OCI-LY3 (cell line): ENCODE data around the gene EPS15.

ENCODE experiments used
- H2AFZ ChIP-seq: fragments of 200-600, 300-600 bp; shearing (Covaris generic); 2 replicates; pipeline ENCODE4 v1.6.0; 2014; ENCODE audit warnings: antibody characterized with exemption, low read depth, low read length
- H3K27ac ChIP-seq: fragments of 200-600, 300-600 bp; sonication (generic); 2 replicates; pipeline ENCODE4 v1.5.1; 2014; ENCODE audit warnings: mild to moderate bottlenecking, low read length, moderate library complexity, mixed read lengths
- H3K27me3 ChIP-seq: fragments of 200-600, 300-600 bp; sonication (generic); 2 replicates; pipeline ENCODE4 v1.6.1; 2014; ENCODE audit warnings: low read depth, low read length, mixed read lengths
- H3K36me3 ChIP-seq: fragments of 200-600, 300-600 bp; sonication (generic); replicated peaks from 2 replicates; pipeline ENCODE3; 2014; ENCODE audit warnings: low read depth, low read length, mixed read lengths
- H3K4me1 ChIP-seq: fragments of 300-600, 200-600 bp; sonication (generic); 2 replicates; pipeline ENCODE4 v1.6.1; 2014; ENCODE audit warnings: low read length, mixed read lengths
- H3K4me2 ChIP-seq: fragments of 200-600, 300-600 bp; sonication (generic); 2 replicates; pipeline ENCODE4 v1.6.1; 2014; ENCODE audit warnings: low read length, mixed read lengths
- H3K4me3 ChIP-seq: fragments of 300-600, 200-600 bp; sonication (generic); 2 replicates; pipeline ENCODE4 v1.5.1; 2014; ENCODE audit warnings: antibody characterized with exemption, mild to moderate bottlenecking, low read length, moderate library complexity
- H3K79me2 ChIP-seq: fragments of 300-600, 200-600 bp; shearing (Covaris generic); 2 replicates; pipeline ENCODE4 v1.6.1; 2014; ENCODE audit warnings: mild to moderate bottlenecking, low read length, mixed read lengths
- H3K9ac ChIP-seq: fragments of 300-600, 200-600 bp; shearing (Covaris generic); 2 replicates; pipeline ENCODE4 v1.6.0; 2014; ENCODE audit warnings: mild to moderate bottlenecking, low read length, moderate library complexity
- H3K9me3 ChIP-seq: fragments of 200-600, 300-600 bp; shearing (Covaris generic); 2 replicates; pipeline ENCODE4 v1.6.1; 2014; ENCODE audit warnings: low read length, mixed read lengths; ENCODE audit not compliant: insufficient read depth
- H4K20me1 ChIP-seq: fragments of 200-600, 300-600 bp; sonication (generic); 2 replicates; pipeline ENCODE4 v1.6.1; 2016; ENCODE audit warnings: low read length, mixed read lengths; ENCODE audit not compliant: insufficient read depth
- CTCF ChIP-seq: fragments of 200-600, 300-600 bp; sonication (generic); IDR thresholded peaks from 2 replicates; pipeline ENCODE4 v1.5.1; 2014; ENCODE audit warnings: antibody characterized with exemption, low read length, low read depth
- EZH2phosphoT487 ChIP-seq: fragments of 200-600 bp; shearing (Covaris generic); IDR thresholded peaks from 2 replicates; pipeline ENCODE4 v1.6.1; 2018; ENCODE audit warnings: antibody characterized with exemption, mixed run types, low read depth

The EPS15 gene

GRCh38 chr1:51497340-51497739 is 21.7 kb downstream of the EPS15 start:
- no peaks in the 10 kb centered on the region for H3K27me3 ChIP-seq
- TF ChIP-seq CTCF, result no peak
- no peak for TF ChIP-seq EZH2phosphoT487
- peaks cover 83% of the 10 kb centered on the region for H3K4me1 ChIP-seq
- H3K79me2 ChIP-seq, result peaks cover 90% of the 10 kb centered on the region
- H4K20me1 ChIP-seq, result peaks cover under 1% of the 10 kb centered on the region; the same call in 1 of the 2 replicates
- no peak overlapping the region for H2AFZ ChIP-seq
- H3K27ac ChIP-seq, result peak overlapping the region; percentile 70
- H3K36me3 ChIP-seq, result peaks cover 27% of the 10 kb centered on the region
- peak overlapping the region; percentile 42 for H3K4me2 ChIP-seq
- H3K4me3 ChIP-seq, result peak overlapping the region; percentile 5; the same call in 1 of the 2 replicates
- 0 out of 2 replicates have a peak overlapping the region, but pooled peaks have one; percentile 10 for H3K9ac ChIP-seq
- H3K9me3 ChIP-seq, result no peaks in the 10 kb centered on the region

- Histone ChIP-seq H3K79me2 (peaks cover 95% of the 10 kb centered on the region), H4K20me1 (peaks cover 14% of the 10 kb centered on the region), H3K4me1 (peaks cover 79% of the 10 kb centered on the region)
Observed at GRCh38 chr1:51494138-51494830, 24.8 kb downstream of the EPS15 start.

GRCh38 chr1:51491166-51491981 is 27.7 kb downstream of the EPS15 start:
- Histone ChIP-seq H4K20me1 (peaks cover 14% of the 10 kb centered on the region), H3K9me3 (no peaks in the 10 kb centered on the region), H3K4me3 (peak overlapping the region; percentile 22; the same call in 1 of the 2 replicates), H3K36me3 (peaks cover 6% of the 10 kb centered on the region), H2AFZ (no peak overlapping the region), H3K27me3 (no peaks in the 10 kb centered on the region), H3K4me2 (peak overlapping the region; percentile 48), H3K27ac (peak overlapping the region; percentile 74), H3K79me2 (peaks cover 92% of the 10 kb centered on the region), H3K4me1 (peaks cover 57% of the 10 kb centered on the region), H3K9ac (no peak overlapping the region)
- TF ChIP-seq CTCF (no peak), EZH2phosphoT487 (no peak)

More at GRCh38 chr1:51494138-51494830, 24.8 kb downstream of the EPS15 start:
- Histone ChIP-seq H3K4me3 (no peak overlapping the region), H3K36me3 (peaks cover 16% of the 10 kb centered on the region), H3K9ac (no peak overlapping the region), H2AFZ (no peak overlapping the region), H3K4me2 (no peak overlapping the region), H3K9me3 (no peaks in the 10 kb centered on the region), H3K27me3 (no peaks in the 10 kb centered on the region), H3K27ac (no peak overlapping the region)
- TF ChIP-seq CTCF, result no peak
- TF ChIP-seq EZH2phosphoT487, result no peak

- Histone ChIP-seq H3K9ac (no peak overlapping the region), H3K79me2 (peaks cover 87% of the 10 kb centered on the region), H3K36me3 (peaks cover 6% of the 10 kb centered on the region), H3K4me2 (no peak overlapping the region), H3K9me3 (no peaks in the 10 kb centered on the region), H3K27me3 (no peaks in the 10 kb centered on the region), H4K20me1 (peaks cover 16% of the 10 kb centered on the region), H3K4me3 (no peak overlapping the region), H3K4me1 (peaks cover 40% of the 10 kb centered on the region), H3K27ac (no peak overlapping the region), H2AFZ (no peak overlapping the region)
- TF ChIP-seq CTCF (no peak), EZH2phosphoT487 (no peak)
Observed at GRCh38 chr1:51489472-51489871, 29.6 kb downstream of the EPS15 start.
